Activated CD4-positive, alpha-beta T cell treated with anti-CD3 and anti-CD28 coated beads, Interleukin-2, amount 50 U/mL, for 16 hours (primary cell): Measurements from ENCODE around the gene KLB.

ENCODE experiments used
- DNase-seq: peaks from one replicate; pipeline ENCODE4 v3.0.0-alpha.2; 2020

Gene KLB

DNA sequence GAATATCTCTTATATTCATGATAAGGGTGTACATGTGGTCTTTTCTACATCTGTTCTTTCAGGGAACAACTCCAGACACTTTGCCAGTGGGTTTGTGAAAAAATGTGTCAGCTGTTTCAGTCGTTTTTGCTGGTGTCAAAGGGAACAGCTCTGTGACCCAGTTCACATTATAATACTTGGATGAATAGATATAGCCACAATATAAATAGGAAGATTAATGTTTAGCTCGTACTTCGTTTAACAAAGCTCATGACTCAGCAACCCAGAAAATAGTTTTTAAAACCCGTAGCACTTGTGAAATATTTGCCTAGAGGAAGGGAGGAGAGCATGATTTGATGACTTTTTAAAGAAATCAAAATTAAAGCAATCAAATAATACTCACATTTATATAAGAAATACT, 60.0 kb downstream of the KLB start:
- DNase-seq = no peak

DNA sequence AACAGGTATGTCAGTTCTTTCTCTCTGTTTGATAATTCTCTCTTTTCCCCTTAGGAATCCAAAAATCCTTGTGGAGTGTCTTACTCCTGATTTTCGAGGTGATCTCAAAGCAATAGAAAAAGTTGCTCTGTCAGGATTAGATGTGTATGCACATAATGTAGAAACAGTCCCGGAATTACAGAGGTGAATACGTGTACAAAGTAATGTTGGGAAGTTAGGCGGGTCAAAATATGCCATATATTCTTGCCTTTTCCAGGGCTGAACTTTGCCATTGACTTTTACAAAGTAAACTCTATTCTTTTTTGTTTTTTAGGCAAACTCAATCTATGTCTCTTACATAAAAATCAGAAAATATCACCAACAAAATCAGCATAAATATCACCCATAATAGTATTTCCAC, 60.7 kb downstream of the KLB start:
- DNase-seq = no peak

DNA sequence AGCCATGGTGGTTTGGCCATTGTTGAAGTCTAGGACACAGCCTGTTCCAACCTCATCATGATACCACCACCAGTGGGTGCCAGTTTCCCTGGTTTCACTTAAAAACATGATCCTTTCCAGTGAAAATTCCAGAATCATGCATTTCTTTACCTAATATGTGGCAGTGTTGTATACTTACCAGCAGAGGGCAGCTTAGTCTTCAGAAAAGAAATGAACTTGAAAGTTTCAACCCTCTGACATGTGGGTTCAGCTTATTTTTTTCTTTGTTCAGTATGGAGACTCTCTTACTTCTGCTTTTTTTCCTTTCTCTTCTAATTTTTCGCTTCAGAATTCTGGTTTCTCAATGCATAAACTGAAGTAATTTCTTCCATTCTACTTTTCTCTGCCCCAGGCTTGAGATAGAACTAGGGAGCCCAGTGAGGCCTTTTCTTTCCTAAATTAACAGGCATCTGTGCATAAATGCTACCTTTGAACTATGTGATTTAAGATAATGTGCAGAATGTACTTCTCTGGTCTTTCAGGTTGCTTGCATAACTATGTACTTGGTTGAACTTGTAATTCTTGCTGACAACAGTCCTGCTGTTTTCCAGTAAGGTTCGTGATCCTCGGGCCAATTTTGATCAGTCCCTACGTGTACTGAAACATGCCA, 62.8 kb downstream of the KLB start:
- peak; percentile 52 for DNase-seq

DNA sequence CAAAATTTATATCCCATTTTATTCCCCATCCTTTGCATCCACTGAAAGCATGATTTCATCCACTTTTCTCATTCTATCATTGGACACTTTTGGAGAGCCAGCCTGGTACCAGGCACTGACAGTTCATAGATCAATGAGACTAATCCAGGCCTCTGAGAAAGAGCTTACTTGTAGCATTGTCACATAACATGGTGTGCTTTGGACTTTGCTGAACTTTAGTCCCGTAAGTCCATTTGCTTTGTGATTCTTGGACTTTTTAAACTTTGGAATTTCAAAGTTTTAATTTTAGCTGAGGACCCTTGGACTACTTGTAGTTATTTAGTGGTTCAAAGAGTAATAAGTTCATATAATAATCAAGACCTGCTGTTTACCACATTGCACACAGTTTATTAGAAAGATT, 63.7 kb downstream of the KLB start:
- no peak for DNase-seq

DNA sequence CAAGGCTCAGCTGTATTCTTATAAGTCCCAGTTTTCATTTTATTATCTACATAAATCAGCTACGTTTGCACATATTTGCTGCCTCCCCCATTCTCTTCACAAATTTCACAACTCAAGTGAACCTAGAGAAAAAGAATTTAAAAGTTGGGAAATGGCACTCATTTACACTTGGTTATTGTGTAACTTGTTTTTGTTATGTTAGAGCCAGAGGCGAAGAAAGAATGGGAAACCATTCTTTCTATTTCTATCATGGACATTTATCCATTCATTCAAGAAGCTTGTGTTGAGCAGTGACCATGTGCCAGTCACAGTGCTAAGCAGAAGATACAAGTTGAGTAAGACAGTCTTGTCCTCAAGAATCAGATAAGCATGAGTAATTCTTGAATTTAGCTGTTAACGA, 65.7 kb downstream of the KLB start:
- no peak for DNase-seq

DNA sequence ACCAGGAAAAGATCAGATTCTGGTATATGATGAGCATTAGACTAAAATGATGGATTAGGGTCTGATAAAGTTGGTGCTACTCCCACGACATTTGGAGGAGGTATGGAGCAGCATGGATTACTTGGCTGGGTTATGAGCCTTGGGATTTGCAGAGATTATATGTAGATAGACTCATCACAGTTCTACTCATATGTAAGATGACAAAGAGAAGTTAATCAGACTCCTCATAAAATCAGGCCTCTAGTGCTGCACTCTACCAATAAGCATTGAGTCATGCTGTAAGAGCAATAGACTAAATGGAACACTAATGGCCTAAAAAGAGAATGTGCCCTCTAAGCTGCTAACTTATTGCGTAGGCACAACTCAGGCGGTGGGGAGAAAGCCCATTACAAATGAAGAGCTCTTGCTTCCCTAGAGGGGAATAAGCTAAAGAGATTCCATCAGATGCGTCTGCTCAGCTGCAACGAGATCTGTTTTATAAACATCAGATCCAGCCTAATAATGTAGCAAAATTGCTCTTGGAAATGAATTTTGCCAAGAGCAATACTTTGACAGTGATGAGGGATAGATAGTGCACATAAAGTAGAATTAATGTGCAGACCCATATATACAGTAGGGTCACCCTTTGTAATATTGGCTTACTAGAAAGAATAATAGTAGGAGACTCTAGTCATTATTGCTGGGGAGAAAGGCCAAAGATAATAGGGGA, 69.6 kb downstream of the KLB start:
- no peak for DNase-seq

DNA sequence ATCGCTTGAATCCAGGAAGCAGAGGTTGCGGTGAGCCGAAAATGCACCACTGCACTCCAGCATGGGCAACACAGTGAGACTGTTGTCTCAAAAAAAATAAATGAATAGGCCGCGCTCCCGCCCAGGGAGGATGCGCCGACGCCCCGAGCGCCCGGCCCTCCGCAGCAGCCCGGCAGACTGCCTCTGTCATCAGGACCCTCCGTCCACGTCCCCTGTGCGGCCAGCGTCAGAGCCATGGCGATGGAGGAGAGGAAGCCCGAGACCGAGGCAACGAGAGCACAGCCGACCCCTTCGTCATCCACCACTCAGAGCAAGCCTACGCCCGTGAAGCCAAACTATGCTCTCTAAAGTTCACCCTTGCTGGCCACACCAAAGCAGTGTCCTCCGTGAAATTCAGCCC, 73.5 kb downstream of the KLB start:
- no peak for DNase-seq

DNA sequence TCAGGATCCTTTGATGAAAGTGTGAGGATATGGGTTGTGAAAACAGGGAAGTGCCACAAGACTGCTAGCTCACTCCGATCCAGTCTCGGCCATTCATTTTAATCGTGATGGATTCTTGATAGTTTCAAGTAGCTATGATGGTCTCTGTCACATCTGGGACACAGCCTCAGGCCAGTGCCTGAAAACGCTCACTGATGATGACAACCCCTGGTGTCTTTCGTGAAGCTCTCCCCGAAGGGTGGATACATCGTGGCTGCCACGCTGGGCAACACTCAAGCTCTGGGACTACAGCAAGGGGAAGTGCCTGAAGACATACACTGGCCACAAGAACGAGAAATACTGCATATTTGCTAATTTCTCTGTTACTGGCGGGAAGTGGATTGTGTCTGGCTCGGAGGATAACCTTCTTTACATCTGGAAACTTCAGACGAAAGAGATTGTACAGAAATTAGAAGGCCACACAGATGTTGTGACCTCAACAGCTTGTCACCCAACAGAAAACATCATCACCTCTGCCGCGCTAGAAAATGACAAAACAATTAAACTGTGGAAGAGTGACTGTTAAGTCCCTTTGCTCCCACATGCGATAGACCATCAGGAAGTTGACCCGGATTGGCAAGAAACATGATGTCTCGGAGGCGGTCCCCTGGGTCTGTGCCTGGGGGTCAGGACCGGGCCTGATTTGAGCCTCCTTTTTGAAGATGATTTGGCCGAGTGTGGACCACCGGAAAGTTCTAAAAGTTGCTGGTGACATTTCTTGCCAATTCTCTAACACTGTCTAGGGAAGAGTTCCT, 74.4 kb downstream of the KLB start:
- no peak for DNase-seq

DNA sequence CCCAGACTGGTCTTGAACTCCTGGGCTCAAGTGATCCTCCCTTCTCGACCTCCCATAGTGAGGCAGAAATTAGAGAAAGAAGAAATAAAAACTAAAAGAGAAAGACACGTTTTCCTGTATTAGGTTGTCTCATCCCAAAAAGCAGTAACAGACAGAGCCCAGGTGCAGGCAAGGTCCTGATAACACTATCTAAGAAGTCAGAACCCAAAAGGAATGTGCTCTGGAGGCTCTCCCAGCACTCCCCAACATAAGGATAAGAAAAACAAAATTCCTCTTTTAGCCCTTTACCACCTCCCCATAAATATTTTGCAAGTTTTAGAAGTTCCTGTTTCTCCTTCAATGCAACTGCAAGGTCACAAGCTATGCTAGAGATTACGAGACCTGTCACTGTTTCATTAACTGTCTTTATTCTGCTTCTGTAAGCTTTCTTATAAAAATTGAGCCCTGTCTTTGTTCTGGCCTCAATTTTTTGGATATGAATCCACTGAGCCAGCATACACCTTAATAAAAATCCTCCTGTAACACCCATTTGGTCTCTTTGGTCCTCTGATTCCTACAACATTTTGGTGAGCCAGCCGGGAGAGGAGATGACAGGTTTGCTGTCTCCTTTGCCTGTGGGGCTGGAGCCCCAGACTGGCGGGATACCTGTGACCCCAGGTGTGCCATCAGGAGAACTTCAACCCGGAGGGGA, 78.0 kb downstream of the KLB start:
- no peak for DNase-seq

DNA sequence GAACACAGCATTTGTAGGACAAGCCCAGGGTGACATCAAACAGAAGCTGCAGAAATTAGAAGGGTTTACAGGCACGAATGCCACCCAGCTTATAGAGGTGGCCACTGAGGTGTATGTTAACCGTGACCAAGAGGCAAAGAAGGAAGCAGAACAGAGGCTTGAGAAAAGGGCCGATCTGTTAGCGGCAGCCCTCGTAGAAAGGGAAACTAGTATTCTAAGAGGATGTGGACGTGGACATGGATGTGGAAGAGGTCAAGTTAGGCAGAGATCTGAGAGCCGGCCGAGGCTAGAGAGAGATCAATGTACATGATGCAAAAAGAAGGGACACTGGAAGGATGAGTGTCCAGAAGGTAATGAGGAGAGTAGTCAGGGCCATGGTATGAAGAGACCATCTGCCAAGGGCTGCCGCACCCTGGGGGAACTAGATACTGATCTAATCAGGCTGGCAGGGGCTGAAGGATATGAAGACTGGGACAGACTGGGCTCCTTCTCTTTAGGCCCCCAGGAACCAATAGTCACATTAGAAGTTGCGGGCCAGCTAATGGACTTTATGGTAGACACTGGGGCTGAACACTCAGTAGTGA, 79.6 kb downstream of the KLB start:
- DNase-seq = no peak

DNA sequence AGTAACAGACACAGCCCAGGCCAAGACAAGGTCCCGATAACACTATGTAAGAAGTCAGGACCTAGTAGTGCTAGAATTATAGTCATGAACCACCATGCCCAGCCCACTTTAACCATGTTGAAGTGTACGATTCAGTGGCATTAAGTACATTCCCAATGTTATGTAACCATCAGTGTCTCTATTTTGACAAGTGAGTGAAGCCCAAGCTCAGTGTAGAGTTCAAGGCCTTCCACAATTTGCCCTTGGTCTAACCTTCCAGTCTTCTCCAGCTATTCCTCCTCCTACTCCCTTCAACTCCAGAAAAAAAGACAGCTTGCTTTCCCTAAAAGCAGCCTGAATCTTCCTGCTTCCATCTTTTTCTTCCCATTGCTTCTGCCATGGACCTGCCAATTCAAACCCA, 83.6 kb downstream of the KLB start:
- no peak for DNase-seq

DNA sequence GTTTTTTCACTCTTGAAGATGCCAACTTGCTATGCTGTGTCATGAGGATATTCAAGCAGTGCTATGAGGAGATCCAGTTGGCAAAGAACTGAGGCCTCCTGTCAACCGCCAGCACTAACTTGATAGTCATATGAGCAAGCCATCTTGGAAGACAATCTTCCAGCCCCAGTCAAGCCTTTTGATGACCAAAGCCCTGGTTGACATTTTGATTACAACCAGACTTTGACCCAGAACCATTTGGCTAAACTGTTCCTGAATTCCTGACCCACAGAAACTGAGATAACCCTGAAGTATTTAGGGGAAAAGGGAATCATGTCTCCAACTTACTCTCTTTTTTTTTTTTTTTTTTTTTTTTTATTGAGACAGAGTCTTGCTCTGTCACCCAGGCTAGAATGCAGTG, 87.6 kb downstream of the KLB start:
- DNase-seq = no peak

DNA sequence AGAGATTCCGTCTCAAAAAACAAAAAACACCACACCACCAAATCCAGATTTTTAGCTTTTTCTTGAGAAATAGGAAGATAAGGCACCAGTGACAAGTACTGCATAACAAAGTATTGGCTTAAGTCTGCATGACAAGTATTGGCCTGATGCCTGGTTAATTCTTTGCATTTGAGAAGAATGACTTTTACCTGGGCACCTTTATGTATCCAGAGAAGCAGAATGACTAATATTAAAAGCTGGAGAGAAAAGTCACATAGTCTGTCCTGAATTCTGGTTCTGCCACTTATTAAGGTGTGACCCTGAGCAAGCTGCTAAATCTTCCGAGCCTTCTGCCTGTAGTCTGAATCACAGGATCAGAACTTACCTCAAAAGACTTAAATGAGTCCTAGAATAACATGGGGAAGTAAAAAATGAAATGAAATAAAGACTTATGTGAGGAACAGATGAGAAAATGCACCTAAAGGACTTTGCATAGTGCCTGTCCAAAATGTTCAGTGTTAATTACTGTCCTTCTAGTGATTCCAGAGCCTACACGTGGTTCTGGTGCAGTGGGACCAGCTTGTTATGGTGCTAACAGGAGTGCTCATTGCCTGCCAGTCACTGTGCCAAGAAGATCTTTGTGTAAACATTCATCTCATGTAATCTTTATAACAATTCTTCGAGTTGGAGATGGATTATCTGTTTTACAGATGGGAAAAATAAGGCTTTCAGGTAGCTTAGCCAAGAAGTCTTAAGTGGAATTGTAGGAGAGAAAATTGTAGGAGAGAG, 88.9 kb downstream of the KLB start:
- DNase-seq = no peak

DNA sequence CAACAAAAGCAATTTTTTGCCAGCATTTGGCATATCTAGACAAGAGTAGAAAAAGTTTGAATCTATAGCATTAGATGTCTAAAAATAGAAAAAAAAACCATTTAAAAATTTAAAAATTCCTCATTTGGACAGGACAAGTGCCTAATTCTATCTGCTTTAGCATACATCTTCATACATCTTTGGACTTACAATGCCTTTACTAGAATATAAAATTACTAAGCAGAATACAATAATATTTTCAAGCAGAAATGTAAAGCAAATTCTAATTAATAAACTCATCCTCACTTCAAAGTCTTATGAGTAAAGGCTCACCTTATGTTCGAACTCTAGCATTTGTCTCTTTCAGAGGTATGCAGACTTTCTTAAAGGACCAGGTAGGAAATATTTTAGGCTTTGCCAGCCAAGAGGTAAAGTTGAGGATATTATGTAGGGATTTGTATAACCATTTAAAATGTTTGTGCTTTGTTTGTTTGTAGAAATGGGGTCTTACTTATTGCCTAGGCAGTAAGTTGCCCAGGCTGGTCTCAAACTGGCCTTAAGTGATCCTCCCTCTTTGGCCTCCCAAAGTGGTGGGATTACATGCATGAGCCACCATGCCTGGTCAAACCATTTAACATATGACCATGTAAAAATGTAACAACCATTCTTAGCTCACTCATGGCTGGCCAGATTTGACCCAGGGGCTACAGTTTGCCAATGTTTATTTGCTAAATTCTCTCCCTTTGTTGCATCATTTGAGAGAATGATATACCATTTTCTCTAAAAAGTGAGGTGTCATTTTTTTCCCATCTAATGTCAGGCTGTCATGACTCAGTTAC, 91.4 kb downstream of the KLB start:
- no peak for DNase-seq

DNA sequence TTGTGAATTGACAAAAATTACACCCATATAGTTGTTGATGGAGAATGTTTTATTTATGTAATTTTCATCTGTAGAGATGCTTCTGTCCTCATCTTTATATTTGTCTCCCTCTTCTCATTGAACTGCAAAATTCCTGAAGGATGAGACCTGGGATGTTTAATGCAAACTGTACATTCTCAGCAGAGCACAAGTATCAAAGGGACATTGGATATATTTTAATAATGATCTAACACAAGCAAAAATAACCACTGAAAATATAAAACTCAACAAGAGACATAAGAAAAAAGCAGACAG, 91.9 kb downstream of the KLB start:
- no peak for DNase-seq
